ENCODE results near the gene ZFP30. TPM values are rescaled to one million over a fixed set of nuclear protein-coding genes. Genes with fewer than 3 reads are reported as not detected.

The ZFP30 gene
- total and polyA plus RNA-seq, 8 donors: 0.45 to 27.7 (median 4.2) TPM

DNA sequence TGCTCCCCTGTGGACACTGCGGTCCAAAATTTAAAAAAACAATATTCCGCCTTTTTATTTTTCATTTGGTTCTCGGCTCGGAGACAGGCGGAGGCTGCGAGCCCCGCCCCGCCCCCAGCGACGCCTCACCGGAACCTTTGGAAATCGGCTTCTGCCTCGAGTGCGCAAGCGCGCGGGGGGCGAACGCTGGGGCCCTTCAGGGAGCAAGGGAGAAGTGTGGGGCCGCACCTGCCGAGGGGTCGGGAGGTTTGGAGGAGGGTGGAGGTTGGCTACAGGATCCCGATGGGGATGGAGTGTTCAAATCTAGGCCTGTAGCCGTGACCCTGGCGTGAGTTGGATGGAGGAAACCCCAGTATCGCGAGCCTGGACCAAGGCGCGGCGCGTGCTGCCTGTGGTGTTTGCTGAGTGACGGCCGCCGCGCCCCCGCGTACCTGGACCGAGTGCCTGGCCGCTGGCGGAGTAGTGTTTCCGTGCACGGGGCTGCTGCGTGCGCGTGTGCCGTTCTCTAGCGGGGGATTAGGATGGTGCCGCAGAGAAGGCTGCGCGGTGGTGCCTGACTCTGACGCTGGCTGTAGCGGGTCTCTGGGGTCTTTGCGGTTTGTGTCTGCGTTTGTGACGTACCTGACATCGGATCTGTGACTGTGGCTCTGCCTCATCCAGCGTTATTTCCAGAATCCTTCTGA lies 565 bp upstream of the ZFP30 start:
- Histone ChIP-seq H3K36me3 (peaks cover 0 to 8% (median under 1%) of the 10 kb centered on the region in 4 donors), H3K4me3 (peak overlapping the region; percentile 60 to 89 (median 72)), H3K27me3 (no peaks in the 10 kb centered on the region), H3K4me1 (peaks cover 10 to 31% (median 28%) of the 10 kb centered on the region in 4 donors), H3K9me3 (peaks cover 0 to 18% (median 7%) of the 10 kb centered on the region in 4 donors), H3K27ac (peak overlapping the region; percentile 87 to 95 (median 94))
- no peak for TF ChIP-seq EP300 (IDR thresholded peaks at IDR 0.05)
- TF ChIP-seq POLR2A (IDR thresholded peaks at IDR 0.05): no peak
- TF ChIP-seq, protein P1, sequence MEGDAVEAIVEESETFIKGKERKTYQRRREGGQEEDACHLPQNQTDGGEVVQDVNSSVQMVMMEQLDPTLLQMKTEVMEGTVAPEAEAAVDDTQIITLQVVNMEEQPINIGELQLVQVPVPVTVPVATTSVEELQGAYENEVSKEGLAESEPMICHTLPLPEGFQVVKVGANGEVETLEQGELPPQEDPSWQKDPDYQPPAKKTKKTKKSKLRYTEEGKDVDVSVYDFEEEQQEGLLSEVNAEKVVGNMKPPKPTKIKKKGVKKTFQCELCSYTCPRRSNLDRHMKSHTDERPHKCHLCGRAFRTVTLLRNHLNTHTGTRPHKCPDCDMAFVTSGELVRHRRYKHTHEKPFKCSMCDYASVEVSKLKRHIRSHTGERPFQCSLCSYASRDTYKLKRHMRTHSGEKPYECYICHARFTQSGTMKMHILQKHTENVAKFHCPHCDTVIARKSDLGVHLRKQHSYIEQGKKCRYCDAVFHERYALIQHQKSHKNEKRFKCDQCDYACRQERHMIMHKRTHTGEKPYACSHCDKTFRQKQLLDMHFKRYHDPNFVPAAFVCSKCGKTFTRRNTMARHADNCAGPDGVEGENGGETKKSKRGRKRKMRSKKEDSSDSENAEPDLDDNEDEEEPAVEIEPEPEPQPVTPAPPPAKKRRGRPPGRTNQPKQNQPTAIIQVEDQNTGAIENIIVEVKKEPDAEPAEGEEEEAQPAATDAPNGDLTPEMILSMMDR (IDR thresholded peaks at IDR 0.05): no peak
- peak; percentile 3 to 9 (median 7) for TF ChIP-seq POLR2AphosphoS5 (IDR thresholded peaks at IDR 0.05)
- peak; percentile 79 to 95 for DNase-seq
- WGBS, 5 donors: 0 to 1% (median 0%) methylated on average over 50 to 57 of the region's 57 CpGs
- intact Hi-C loops (cut with DNase I; ENCODE audit: low total_unique reads): no loop called here

DNA sequence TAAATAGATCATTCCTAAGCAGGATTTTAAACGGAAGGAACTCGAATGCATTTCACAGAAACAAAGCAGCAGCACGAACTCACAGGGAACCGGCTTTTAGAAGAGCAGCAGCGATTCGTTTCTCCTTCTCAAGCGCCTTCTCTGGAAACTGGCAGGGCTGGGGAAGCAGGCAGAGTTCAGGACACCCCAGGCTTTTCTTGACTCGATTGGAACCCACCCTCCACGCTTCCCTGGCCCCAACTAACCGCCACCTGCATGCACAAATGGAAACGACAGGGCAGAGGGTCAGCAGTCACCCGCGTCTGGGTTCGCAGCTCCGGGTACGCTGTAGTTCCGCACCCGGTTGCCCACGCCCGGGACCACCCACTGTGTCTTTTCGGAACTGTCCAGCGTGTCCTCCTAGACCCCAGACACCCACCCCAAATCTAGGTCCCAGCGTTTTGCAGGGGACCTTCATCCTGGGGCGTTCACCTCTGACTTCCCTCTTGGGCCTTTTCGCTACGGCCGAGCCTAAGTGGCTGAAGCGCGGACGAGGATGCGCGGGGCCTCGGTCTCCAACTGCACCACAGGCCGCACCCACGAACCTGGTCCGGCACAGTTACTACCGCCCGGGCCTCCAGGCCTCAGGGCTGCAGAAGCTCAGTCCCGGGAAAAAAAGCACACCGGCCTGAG lies 500 bp downstream of the ZFP30 start:
- 0 to 2% (median 1%) methylated on average over 31 to 40 of the region's 40 CpGs for WGBS, 5 donors
- Histone ChIP-seq H3K27me3 (no peaks in the 10 kb centered on the region), H3K4me3 (peak overlapping the region; percentile 60 to 89 (median 72)), H3K9me3 (peaks cover 0 to 18% (median 6%) of the 10 kb centered on the region in 4 donors), H3K36me3 (peaks cover 0 to 8% (median 2%) of the 10 kb centered on the region in 4 donors), H3K27ac (peak overlapping the region; percentile 87 to 95 (median 94)), H3K4me1 (peaks cover 10 to 31% (median 28%) of the 10 kb centered on the region in 4 donors)
- DNase-seq: peak; percentile 49 to 61
- intact Hi-C loops (cut with DNase I; ENCODE audit: low total_unique reads): no loop called here
- TF ChIP-seq EP300 (IDR thresholded peaks at IDR 0.05) (no peak), POLR2A (IDR thresholded peaks at IDR 0.05) (no peak), POLR2AphosphoS5 (IDR thresholded peaks at IDR 0.05) (no peak)
- TF ChIP-seq, protein P1 (IDR thresholded peaks at IDR 0.05): no peak

DNA sequence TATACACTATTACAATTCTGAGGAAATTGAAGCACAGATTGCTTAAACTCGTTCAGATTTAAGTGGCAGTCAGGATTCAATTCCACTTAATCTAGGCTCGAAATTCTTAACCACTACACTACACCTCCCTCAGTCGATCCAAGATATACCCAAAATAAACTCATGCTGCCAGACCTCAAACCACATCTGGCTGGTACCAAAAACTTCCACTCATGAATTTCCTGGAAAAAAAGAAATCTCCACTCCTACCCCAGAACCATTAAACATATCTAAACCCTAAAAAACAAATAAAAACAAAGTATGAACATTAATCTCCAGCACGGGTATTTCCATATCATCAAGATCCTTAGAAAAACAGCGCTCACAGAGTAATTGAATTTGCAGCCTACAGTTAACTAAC lies 1.1 kb downstream of the ZFP30 start:
- no peaks in the 10 kb centered on the region for H3K27me3 ChIP-seq
- intact Hi-C loops (cut with DNase I; ENCODE audit: low total_unique reads): no loop called here
- DNase-seq: peak in 1 of 2 donors; percentile 4
- 1 to 6% (median 3%) methylated on average over 5 of the region's 5 CpGs for WGBS, 5 donors
- peaks cover 0 to 14% (median 7%) of the 10 kb centered on the region in 4 donors for H3K36me3 ChIP-seq
- H3K27ac ChIP-seq: peak overlapping the region in 4 of 5 donors; percentile 87 to 94 (median 92)
- peak overlapping the region; percentile 60 to 89 (median 72) for H3K4me3 ChIP-seq
- TF ChIP-seq, protein P1 (IDR thresholded peaks at IDR 0.05): no peak
- no peak for TF ChIP-seq POLR2A (IDR thresholded peaks at IDR 0.05)
- TF ChIP-seq EP300 (IDR thresholded peaks at IDR 0.05): no peak
- TF ChIP-seq POLR2AphosphoS5 (IDR thresholded peaks at IDR 0.05): no peak
- peaks cover 10 to 31% (median 28%) of the 10 kb centered on the region in 4 donors for H3K4me1 ChIP-seq
- peaks cover 0 to 22% (median 9%) of the 10 kb centered on the region in 4 donors for H3K9me3 ChIP-seq

Measured in stomach (tissue), 9 donors.